ENCODE measurements around the gene ZNF436.

DNA sequence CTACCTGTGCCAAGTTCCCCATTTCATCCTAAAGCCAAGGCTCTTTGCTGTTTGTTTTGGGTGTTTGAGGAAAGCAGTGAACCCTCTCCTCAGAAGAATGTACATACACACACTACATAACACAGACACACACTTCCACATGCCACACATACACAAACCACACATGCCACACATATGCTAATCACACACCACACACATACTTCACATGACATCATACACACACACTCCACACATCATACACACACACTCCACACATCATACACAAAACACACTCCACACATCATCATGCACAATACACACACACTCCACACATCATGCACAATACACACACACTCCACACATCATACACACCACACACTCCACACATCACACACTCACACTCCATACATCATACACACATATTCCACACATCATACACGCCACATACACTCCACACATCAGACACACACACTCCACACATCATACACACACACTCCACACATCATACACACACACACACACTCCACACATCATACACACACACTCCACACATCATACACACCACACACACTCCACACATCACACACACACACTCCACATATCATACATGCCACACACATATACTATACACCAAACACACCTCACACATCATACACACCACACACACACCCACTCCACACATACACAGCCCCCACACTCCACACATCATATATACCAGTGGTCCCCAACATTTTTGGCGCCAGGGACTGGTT, 22.7 kb upstream of the ZNF436 start:
- TF ChIP-seq, protein P1, sequence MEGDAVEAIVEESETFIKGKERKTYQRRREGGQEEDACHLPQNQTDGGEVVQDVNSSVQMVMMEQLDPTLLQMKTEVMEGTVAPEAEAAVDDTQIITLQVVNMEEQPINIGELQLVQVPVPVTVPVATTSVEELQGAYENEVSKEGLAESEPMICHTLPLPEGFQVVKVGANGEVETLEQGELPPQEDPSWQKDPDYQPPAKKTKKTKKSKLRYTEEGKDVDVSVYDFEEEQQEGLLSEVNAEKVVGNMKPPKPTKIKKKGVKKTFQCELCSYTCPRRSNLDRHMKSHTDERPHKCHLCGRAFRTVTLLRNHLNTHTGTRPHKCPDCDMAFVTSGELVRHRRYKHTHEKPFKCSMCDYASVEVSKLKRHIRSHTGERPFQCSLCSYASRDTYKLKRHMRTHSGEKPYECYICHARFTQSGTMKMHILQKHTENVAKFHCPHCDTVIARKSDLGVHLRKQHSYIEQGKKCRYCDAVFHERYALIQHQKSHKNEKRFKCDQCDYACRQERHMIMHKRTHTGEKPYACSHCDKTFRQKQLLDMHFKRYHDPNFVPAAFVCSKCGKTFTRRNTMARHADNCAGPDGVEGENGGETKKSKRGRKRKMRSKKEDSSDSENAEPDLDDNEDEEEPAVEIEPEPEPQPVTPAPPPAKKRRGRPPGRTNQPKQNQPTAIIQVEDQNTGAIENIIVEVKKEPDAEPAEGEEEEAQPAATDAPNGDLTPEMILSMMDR (IDR thresholded peaks at IDR 0.05), result no peak
- no peak for TF ChIP-seq POLR2A (IDR thresholded peaks at IDR 0.05)
